Measurements from ENCODE around the gene MCM10.
A peak's percentile ranks its signal among the peaks of the same experiment; 100 is the strongest.
"Not testable (repeated sequence)": the region's sequence is repeated elsewhere in the genome, so short reads cannot be mapped to it uniquely, and the experiment has no call there.

MCM10 gene

DNA sequence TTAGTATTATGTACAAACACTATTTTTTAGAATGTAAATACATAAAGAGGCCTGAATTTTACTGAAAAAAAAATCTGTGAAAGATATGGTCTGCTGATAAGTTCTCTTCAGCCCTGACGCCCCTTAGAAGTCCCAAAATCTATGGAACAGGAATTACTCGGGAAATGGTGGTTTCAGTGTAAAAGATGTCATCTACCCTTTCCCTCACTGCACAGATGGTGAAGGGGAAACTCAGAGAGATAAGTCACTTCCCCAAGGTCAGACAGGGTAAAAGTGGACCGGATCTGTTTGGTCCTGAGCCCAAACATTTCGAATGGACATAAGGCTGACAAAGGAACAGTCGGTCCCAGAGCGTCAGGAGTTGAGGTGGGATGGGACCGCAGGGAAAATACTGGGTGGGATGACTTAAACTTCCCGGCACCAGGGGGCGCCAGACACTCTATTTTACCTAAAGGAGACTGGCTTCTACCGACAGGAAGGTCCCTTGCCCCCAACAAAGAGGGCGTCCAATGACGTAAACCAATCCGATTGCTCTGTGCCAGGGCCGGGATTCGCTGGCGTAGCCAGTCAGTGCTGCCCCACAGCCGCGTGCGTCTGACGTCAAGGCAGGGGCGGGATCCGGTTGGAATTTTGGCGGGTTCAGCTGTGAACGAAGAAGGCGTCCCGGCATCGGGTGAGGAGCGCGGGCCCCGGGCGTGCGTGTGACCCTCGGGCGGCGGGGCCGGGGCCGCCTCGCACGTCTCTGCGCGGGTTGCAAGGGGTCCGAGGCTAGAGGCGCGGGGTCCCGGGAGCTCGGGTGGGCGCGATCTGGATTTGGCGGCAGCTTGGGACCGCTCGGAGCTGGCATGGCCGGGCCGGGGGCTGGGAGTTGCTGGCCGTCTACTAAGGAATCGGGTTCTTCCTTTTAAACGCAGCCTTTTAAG, at the start of gene MCM10:
Gene MCM10 (plus strand): TSS at position 625 of the 923 bp plus-strand sequence. CDS start 2,645 bp downstream, outside the sequence.
- peak; percentile 92 for DNase-seq

DNA sequence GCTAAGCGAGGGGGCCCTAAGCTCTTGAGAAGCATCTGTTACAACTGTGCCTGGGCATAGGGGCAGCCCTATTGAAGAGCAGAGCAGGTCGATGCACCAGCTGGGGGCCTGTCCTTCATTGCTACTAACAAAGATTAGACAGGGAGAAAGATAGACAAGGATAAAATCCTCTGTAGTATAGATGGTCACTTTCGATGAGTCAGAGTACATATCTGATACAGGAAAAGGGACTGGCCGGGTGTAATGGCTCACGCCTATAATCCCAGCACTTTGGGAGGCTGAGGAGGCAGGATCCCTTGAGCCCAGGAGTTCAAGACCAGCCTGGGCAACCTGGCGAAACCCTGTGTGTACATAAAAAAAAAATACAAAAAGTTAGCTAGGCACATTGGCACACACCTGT, 47.8 kb upstream of the MCM10 start:
- DNase-seq = no peak

DNA sequence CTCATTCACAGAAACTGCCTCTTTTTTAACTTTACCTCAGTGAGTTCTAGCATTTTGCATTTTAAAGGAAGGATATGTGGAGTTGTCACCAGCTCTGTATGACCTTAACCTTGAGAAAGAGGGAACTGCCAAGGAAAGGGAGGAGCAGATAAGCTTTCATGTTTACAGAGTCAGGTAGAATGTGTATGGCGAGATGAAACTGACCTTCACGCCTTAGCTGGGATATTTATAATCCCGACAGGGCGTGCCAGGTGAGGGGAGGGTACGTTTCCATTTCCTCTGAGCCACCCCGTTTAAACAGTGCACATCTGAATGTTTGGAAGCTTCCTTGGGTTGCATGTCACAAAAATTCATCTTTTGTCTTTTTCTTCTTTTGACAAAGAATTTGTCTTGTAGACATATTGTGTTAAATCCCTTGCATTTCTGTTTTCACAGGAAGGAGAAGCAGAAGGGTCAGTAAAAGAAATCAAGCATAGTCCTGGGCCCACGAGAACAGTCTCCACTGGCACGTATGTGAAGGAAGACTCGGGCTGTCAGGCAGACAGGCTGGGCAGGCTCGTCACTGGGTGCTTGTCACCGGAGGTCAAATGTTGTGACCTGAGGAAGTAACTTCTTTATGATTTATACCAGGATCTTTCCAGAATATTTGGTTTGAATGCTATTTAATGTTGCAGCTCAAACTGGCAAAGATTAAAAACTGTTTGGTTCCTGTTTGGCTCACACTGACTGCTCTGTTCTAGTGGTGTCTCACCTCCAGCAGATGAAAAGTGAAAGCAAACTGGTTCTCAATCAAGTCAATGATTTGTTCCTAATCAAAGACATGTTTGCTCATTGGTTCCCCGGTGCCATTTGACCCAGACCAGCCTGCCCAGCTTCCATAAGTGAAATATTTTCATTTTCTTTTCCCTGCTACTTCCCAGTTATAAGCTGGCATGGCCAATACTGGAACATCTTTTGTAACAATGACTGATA, 45.2 kb upstream of the MCM10 start:
- no peak for DNase-seq

DNA sequence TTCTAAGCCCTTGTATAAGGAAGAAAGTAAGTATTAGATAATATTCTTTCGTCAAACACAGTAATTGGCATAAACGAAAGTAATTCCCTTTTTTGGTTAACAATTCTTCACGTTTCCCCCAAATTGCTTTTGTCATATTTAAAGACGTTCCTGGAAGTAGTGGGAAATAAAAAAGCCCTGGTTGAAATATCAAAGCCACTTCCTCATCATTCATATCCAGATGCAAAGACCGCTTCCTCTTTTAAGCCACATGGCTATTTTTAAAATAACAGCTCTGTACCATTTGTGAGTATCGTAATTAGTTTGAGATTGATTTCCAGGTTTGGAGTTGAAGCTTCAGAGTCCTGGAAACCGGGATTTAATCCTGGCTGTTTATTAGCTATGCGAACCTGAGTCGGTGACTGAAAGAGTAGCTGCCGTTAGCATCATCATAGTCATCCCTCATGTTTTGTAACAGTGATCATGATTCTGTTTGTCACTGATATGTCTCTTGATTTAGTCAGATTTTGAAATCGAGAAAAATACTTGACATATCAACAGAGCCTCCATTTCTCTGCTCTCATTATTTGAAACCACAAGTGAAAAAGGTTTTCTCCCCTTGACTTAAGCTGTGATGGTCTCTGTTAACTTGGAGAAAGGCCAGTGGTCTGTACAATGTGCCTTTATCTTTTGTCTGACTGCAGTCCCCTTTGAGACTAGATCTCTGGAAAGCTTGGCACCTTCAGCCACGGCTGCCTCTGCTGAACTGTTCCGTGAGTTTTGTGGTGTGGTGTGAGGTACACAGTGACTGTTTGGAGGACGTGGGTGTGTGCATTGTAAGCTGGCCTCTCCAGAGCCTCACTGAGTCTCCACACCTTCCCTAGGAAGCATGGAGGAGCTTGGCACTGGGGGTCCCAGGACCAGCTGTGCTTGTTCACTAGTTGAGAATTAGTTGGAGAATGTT, 43.2 kb upstream of the MCM10 start:
- no peak for DNase-seq

DNA sequence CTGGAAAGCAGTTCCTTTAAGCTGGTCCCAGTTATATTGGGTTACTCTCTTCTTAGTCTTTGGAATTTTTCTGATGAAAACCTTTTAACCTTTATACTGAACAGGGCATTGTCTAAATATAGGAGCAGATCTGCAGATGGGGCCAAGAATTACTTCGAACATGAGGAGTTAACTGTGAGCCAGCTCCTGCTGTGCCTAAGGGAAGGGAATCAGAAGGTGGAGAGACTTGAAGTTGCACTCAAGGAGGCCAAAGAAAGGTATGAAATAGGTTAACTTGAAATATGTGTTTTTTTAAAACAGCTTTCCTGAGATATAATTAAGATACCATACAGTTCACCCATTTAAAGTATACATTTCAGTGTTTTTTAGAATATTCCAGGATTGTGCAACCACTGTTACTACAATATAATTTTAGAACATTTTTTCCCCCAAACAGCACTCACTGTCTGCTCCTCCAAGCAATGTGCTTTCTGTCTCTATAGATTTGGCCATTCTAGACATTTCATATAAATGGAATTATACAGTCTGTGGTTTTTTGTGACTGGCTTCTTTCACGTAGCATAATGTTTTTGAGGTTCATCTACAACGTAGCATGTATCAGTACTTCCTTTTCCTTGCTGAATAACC, 42.5 kb upstream of the MCM10 start:
- no peak for DNase-seq

DNA sequence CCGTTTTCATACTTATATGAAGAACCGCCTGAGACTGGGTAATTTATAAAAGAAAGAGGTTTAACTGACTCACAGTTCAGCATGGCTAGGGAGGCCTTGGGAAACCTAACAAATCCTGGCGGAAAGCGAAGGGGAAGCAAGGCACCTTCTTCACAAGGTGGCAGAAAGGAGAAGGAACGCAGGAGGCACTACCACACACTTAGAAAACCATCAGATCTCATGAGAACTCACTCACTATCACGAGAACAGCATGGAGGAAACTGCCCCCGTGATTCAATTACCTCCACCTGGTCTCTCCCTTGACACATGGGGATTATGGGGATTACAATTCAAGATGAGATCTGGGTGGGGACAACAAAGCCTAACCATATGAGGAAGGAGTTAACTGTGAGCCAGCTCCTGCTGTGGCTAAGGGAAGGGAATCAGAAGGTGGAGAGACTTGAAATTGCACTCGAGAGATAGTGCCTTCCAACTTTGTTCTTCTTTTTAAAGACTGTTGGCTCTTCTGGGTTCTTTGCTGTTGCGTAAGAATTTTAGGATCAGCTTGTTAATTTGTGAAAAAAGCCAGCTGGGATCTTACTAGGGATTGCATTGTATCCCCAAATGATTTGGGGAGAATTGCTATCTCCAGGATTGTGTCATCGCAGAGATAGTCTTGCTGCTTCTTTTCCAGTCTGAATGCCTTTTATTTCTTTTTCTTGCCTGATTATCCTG, 40.4 kb upstream of the MCM10 start:
- no peak for DNase-seq

DNA sequence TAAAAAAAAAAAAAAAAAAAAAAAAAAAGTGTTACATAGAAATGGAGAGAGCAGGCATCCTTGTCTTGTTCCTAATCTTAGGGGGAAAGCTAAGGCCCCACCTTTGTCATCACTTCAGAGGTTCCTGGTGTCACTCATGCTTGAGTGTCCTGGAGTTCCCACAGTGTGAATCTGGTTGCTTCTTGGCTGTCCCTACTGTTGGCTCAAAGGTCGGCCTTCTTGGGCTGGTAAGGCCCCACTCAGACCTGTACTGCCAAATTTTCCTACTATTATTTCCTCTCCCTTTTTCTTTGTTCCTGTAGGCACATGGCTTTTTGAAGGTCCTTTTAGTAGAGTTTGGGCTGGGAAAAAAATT, 39.9 kb upstream of the MCM10 start:
- DNase-seq = no peak

DNA sequence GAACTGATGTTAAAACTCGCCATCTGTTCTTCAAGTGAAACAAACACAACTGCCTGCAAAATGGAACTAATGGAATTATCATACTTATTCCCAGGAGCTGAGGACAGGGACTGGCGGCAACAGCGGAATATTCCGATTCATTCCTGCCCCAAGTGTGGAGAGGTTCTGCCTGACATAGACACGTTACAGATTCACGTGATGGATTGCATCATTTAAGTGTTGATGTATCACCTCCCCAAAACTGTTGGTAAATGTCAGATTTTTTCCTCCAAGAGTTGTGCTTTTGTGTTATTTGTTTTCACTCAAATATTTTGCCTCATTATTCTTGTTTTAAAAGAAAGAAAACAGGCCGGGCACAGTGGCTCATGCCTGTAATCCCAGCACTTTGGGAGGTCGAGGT, 24.7 kb upstream of the MCM10 start:
- no peak for DNase-seq

DNA sequence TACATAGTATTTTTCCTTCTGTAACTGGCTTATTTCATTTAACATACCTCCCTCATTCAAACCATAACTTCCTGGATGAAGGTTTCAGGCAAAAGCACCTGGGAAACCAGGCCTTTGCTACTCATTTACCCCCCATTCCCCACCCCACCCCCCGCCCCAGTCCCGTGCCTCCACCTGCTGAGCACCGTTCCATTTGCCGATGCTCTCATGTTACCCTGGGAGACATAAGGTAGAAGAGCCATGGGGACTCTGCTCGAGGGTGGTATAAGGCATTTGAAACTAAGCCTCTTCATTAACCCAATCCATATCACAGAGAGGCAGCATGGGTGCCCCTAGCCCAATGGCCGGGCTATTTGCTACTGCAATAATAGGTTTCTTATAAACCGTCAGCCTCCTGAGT, 22.2 kb upstream of the MCM10 start:
- DNase-seq = no peak

DNA sequence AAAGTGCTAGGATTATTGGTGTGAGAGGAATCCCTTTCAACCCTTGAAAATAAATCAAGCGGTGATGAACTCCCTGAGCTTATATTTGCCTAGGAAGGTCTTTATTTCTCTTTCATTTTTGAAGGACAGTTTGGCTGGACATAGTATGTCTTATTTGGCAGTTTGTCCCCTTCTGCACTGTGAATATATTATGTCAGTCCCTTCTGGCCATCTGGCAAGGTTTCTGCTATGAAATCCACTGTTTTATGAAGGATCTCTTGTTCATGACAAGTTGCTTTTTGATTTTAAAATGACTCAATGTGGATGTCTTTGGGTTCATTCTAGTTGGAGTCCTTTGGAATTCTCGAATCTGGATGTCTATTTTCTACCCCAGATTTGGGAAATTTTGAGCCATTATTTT, 21.7 kb upstream of the MCM10 start:
- no peak for DNase-seq

DNA sequence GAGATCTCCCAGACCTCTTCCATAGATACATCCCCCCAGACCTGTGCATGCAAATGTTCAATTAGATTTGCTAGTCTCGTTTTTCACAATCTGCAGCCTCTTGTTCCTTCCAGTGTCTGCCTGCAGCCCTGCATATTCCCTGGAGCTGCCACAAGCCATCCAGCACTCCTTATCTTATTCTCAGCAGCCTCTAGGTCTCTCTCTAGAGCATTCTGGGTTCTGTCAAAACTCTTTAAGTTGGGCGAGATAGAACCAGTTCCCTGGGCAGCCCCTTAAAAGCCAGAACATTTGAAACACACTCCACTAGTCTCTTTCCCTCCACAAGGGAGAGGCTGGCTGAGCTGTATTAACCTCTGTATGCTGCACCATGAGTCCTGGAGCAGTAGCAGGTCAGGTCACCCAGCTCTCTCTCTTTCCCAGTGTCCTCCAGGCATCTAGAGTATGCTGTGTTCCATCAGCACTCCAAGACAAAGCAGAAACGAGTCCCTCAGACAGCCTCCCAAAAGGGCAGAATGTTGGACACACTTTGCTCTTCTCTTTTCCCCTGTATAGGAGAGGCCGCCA, 20.6 kb upstream of the MCM10 start:
- no peak for DNase-seq

DNA sequence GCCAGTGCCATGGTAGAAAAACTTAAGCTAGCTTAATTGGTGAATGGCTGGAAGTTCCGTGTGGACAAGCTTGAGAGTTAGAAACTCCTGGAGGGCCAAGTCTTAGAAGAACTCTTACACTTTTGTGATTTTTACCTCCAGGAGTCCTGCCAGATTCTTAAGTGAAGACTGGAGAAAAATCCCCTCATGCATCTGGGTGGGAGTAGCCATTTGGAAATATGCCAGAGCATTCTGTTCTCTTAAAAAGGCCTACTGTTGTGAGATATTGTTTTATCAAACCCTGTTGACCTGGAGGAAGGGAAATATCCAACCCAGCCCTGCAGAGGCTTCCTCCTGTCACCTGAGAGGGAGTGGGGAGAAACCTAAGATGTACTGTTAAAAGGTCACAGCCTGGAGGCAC, 17.6 kb upstream of the MCM10 start:
- DNase-seq = no peak

DNA sequence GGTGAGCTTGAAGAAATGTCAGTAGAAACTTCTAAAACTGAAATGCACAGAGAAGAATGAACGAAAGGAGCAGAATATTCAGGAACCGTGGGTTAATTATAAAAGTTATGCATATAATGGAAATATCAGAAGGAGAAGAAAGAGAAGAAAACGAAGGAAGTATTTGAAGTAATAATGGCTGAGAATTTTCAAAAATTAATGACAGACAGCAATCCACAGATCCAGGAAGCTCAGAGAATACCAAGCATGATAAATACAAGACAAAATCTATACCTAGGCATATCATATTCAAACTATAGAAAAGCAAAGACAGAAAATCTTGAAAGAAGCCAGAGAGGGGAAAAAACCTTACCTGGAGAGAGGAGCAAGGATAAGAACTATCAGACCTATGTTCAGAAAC, 16.5 kb upstream of the MCM10 start:
- DNase-seq = no peak

DNA sequence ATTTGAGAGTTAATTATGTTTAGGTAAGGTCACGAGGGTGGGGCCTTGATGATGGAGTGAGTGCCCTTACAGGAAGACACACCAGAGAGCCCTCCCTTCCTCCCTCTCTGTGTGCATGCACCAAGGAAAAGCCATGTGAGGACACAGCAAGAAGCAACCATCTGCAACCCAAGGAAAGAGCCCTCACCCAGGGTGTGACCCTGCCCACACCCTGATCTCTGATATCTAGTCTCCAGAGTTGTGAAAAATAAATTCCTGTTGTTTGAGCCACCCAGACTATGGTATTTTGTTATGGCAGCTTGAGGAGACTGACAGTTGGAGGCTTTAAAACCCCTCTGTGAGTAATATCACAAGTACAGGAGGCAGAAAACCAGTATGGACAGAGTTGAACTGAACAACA, 15.0 kb upstream of the MCM10 start:
- DNase-seq = no peak

DNA sequence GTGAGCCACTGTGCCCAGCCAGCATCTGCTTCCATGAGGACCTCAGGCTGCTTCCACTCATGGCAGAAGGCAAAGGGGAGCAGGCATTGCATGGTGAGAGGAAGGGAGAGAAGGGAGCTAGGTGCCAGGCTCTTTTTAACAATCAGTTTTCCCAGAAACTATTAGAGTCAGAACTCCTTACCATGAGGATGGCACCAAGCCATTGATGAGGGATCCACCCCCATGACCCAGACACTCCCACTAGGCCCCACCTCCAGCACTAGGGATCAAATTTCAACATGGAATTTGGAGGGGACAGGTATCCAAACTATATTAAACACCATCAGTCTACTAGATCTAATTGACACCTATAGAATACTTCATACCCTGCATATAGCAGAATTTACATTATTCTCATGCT, 14.2 kb upstream of the MCM10 start:
- DNase-seq = no peak

DNA sequence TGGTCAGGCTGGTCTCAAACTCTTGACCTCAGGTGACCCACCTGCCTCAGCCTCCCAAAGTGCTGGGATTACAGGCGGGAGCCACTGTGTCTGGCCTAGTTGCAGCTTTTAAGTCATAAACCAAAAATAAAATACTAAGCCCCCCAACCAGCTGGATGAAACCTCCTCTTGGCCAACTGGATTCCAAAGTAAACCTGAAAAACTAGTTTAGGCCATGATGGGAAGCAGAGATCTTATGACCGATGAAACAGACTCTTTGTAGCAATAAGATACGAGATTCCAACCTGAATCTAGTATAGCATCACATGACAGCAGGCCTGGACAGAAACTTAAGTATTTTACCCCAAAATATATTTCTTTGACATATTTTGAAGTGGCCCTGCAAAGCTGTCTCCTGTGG, 9.1 kb upstream of the MCM10 start:
- no peak for DNase-seq

DNA sequence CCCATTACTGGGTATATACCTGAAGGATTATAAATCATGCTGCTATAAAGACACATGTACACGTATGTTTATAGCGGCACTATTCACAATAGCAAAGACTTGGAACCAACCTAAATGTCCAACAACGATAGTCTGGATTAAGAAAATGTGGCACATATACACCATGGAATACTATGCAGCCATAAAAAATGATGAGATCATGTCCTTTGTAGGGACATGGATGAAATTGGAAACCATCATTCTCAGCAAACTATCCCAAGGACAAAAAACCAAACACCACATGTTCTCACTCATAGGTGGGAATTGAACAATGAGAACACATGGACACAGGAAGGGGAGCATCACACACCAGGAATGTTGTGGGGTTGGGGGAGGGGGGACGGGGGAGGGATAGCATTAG, 5.5 kb upstream of the MCM10 start:
- DNase-seq = not testable (repeated sequence)

DNA sequence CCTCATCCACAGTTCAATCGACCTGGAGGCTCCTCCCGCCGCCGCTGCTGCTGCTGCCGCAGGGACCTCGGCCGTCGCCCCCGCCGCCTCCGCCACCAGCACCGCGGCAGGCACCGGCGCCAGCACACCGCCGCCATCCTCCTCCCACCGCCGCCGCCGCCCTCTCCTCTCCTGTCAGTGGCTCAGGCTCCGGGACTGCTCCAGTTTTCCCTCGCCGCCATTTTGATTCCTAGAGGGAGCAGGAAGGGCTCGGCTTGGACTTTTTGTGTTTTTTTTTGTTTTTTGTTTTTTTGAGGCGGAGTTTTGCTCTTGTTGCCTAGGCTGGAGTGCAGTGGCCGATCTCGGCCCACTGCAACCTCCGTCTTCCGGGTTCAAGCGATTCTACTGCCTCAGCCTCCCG, 3.0 kb upstream of the MCM10 start:
- no peak for DNase-seq

DNA sequence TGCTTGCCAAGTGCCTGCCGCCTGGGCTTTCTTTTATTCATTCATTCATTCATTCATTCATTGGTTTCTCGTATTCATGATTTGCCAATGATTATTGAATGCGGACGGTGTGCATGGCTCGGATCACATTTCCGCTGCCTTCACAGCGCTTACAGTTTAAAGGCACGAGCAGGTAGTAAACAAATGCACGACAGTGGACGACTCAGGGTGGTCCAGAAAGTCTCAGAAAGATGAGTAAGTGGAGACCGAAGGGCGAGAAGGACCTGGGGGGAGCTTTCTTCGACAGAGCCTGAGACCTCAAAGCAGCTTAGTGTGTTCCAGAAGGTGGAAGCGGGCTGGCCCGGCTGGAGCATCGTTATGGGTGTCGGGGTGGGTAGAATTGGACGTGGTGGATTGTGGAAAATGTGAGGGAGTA, 506 bp downstream of the MCM10 start:
- DNase-seq = no peak

DNA sequence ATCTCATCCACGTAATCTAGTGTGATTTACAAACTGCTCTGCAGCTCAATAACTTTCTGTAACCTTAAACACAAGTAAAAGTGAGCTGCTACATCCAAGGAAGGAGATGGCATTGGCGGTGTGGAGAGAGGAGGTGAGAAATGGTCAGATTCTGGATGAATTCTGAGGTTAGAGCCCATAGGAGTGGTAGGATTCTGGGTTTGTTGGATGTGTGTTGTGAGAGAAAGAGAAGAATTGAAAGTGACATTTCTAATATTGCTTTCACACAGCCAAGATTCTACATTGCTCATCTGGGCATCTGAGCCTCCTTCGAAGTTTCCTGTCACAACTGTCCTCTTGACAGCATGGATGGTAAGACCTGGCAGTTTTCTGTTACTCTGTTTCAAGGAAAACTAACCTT, 2.5 kb downstream of the MCM10 start:
- DNase-seq = no peak

DNA sequence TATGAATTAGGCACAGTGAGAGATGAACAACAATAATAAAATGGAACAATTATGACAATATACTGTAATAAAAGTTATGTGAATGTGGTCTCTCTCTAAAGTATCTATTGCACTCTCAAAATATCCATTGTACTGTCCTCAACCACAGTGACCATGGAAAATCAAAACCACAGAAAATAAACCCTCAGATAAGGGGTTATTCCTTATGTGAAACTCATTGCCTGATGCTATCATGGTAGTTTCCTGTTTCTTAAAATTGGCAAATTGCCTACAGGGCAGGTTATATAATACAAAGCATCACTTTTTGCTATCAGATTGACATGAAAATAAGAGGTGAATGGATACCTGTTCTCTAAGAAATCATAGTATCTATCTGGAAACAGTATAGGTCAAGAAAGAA, 3.8 kb downstream of the MCM10 start:
- DNase-seq = no peak
